Hepatocyte (in vitro differentiated cells): Measurements from ENCODE around the gene CNOT4. TPM values are rescaled to one million over a fixed set of nuclear protein-coding genes. Genes with fewer than 3 reads are reported as not detected.
"Not testable (repeated sequence)": the region's sequence is repeated elsewhere in the genome, so short reads cannot be mapped to it uniquely, and the experiment has no call there.

Experiments
- DNase-seq: peaks from one replicate; pipeline ENCODE4 v3.0.0-alpha.2; 2016; ENCODE audit warnings: low spot score
- H2AFZ ChIP-seq: fragments of 200-600 bp; sonication (generic); 2 replicates; pipeline ENCODE4 v1.6.0; 2016; ENCODE audit warnings: antibody characterized with exemption, mild to moderate bottlenecking
- H3K27ac ChIP-seq: fragments of 200-600 bp; sonication (generic); 2 replicates; pipeline ENCODE4 v1.5.1; 2016; ENCODE audit warnings: mild to moderate bottlenecking
- H3K27me3 ChIP-seq: fragments of 200-600 bp; sonication (generic); 2 replicates; pipeline ENCODE4 v1.6.1; 2016
- H3K36me3 ChIP-seq: fragments of 200-600 bp; sonication (generic); replicated peaks from 2 replicates; pipeline ENCODE4 v1.5.1; 2016; ENCODE audit warnings: low read depth; ENCODE audit not compliant: insufficient read depth
- H3K4me1 ChIP-seq: fragments of 200-600 bp; sonication (generic); 2 replicates; pipeline ENCODE4 v1.5.1; 2016; ENCODE audit warnings: mild to moderate bottlenecking, moderate library complexity; ENCODE audit not compliant: insufficient read depth
- H3K4me2 ChIP-seq: fragments of 200-600 bp; sonication (generic); 2 replicates; pipeline ENCODE4 v1.6.0; 2016
- H3K4me3 ChIP-seq: fragments of 200-600 bp; sonication (generic); 2 replicates; pipeline ENCODE4 v1.5.1; 2016; ENCODE audit warnings: mild to moderate bottlenecking
- H3K79me2 ChIP-seq: fragments of 200-600 bp; sonication (generic); 2 replicates; pipeline ENCODE4 v1.6.0; 2017; ENCODE audit warnings: mild to moderate bottlenecking
- H3K9me2 ChIP-seq: fragments of 200-600 bp; sonication (generic); replicated peaks from 2 replicates; pipeline ENCODE4 v1.6.0; 2017; ENCODE audit warnings: mild to moderate bottlenecking; ENCODE audit not compliant: insufficient read depth
- H3K9me3 ChIP-seq: fragments of 200-600 bp; sonication (generic); 2 replicates; pipeline ENCODE4 v1.5.1; 2016; ENCODE audit warnings: low read depth, mild to moderate bottlenecking
- H4K20me1 ChIP-seq: fragments of 200-600 bp; sonication (generic); 2 replicates; pipeline ENCODE4 v1.6.0; 2016; ENCODE audit warnings: mild to moderate bottlenecking; ENCODE audit not compliant: insufficient read depth, poor library complexity, severe bottlenecking
- EZH2 ChIP-seq: fragments of 200-600 bp; sonication (generic); IDR thresholded peaks from 2 replicates; pipeline ENCODE4 v1.6.1; 2016; ENCODE audit warnings: antibody characterized with exemption, mild to moderate bottlenecking, borderline replicate concordance
- EZH2phosphoT487 ChIP-seq: fragments of 200-600 bp; sonication (generic); IDR thresholded peaks from one replicate; pipeline ENCODE4 v1.6.1; 2018; ENCODE audit warnings: antibody characterized with exemption, mild to moderate bottlenecking, low read depth, moderate library complexity; ENCODE audit not compliant: unreplicated experiment, severe bottlenecking
- WGBS: methylation state at CpG from one replicate; pipeline ENCODE4 v1.1.6; 2016; ENCODE audit warnings: low lambda C conversion rate; ENCODE audit errors: missing lambda C conversion rate; 5-methylcytosine and 5-hydroxymethylcytosine counted together
- polyA plus RNA-seq: library from polyadenylated mRNA; unstranded; fragments of >200 nt; fragmentation: Nextera tagmentation; extraction: Ambion mirVana; gene quantifications from 2 replicates; pipeline ENCODE4 v1.2.1, GENCODE V29; 2016
- total RNA-seq: library from RNA; depleted of rRNA; stranded (reverse); fragments of >200 nt; gene quantifications from 2 replicates; pipeline ENCODE4 v1.2.3, GENCODE V29; 2014
- TF ChIP-seq, protein P1 (sequence below): fragments of 200-600 bp; sonication (generic); IDR thresholded peaks from 2 replicates; pipeline ENCODE4 v1.5.1; 2016; ENCODE audit warnings: antibody characterized with exemption, mild to moderate bottlenecking; ENCODE audit not compliant: poor library complexity

The CNOT4 gene
- total and polyA plus RNA-seq, 2 experiments from 2014 or later, result 11.8 to 12.9 TPM

DNA sequence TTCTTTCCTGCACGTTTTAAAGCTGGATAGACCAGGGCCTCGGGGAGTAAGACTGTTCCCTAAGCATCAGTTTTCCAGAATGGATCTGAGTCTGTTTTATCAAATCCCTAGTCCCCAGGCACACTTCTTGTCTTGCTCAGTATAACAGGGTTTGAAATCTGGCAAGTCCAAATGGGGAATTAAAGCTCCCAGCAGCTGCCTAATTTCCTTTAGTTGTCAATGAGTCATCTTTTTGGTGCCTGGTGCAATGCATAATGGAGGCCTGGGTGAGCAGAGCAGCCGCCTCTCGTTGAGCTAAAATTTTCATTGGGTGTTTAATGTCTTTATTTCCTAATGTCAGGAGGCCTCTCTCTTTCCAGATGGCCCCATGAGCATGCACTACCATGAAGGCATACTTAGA lies 188.3 kb downstream of the CNOT4 start:
- no peak for TF ChIP-seq EZH2
- no peak for TF ChIP-seq EZH2phosphoT487
- Histone ChIP-seq H4K20me1 (no peaks in the 10 kb centered on the region), H3K9me2 (no peaks in the 10 kb centered on the region), H3K79me2 (no peaks in the 10 kb centered on the region), H3K4me2 (no peak overlapping the region), H3K27ac (no peak overlapping the region), H3K36me3 (no peaks in the 10 kb centered on the region), H3K9me3 (no peaks in the 10 kb centered on the region), H3K4me1 (no peaks in the 10 kb centered on the region), H3K4me3 (no peak overlapping the region), H3K27me3 (no peaks in the 10 kb centered on the region), H2AFZ (no peak overlapping the region)
- DNase-seq, result no peak
- WGBS, result 63% methylated on average over 4 of the region's 4 CpGs

DNA sequence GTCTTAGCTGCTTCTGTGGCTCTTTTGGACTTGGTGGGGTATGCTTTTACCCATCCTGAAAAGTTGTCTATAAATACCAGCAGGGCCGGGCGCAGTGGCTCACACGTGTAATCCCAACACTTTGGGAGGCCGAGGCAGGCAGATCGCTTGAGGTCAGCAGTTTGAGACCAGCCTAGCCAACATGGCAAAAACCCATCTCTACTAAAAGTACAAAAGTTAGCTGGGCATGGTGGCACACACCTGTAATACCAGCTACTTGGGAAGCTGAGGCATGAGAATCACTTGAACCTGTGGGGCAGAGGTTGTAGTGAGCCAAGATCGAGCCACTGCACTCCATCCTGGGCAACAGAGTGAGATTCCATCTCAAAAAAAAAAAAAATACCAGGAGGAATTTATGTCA lies 188.9 kb downstream of the CNOT4 start:
- not testable (repeated sequence) for H3K27me3 ChIP-seq, H3K4me2 ChIP-seq, H3K9me3 ChIP-seq, H4K20me1 ChIP-seq, H3K4me3 ChIP-seq, H2AFZ ChIP-seq, H3K79me2 ChIP-seq, H3K4me1 ChIP-seq, DNase-seq, H3K36me3 ChIP-seq, H3K27ac ChIP-seq, H3K9me2 ChIP-seq
- WGBS, result 96% methylated on average over 6 of the region's 6 CpGs

DNA sequence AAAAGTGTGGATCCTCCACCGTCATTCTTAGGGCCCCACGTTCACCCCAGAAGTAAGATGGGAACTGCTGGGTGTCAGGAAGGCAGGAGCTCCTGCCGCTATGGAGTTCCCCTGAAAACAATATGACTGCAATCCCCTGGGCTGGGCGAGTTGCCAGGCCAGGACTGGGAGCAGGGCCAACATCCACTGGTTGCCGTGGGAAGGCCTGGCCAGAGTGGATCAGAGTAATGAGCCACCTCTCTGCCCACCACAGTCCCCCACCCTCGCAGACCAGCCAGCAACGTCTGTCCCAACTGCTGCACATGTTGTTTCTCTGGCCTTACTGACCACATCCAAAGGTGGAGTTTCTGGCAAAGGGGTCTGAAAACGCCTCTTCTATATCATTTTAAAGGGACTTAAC lies 189.6 kb downstream of the CNOT4 start:
- H3K9me3 ChIP-seq, result no peaks in the 10 kb centered on the region
- DNase-seq, result peak; percentile 59
- no peaks in the 10 kb centered on the region for H4K20me1 ChIP-seq
- no peaks in the 10 kb centered on the region for H3K27me3 ChIP-seq
- no peak overlapping the region for H2AFZ ChIP-seq
- no peaks in the 10 kb centered on the region for H3K4me1 ChIP-seq
- TF ChIP-seq EZH2phosphoT487 (no peak), EZH2 (no peak)
- TF ChIP-seq, protein P1, sequence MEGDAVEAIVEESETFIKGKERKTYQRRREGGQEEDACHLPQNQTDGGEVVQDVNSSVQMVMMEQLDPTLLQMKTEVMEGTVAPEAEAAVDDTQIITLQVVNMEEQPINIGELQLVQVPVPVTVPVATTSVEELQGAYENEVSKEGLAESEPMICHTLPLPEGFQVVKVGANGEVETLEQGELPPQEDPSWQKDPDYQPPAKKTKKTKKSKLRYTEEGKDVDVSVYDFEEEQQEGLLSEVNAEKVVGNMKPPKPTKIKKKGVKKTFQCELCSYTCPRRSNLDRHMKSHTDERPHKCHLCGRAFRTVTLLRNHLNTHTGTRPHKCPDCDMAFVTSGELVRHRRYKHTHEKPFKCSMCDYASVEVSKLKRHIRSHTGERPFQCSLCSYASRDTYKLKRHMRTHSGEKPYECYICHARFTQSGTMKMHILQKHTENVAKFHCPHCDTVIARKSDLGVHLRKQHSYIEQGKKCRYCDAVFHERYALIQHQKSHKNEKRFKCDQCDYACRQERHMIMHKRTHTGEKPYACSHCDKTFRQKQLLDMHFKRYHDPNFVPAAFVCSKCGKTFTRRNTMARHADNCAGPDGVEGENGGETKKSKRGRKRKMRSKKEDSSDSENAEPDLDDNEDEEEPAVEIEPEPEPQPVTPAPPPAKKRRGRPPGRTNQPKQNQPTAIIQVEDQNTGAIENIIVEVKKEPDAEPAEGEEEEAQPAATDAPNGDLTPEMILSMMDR, result no peak
- no peak overlapping the region for H3K4me2 ChIP-seq
- WGBS, result 66% methylated on average over 8 of the region's 8 CpGs
- no peaks in the 10 kb centered on the region for H3K9me2 ChIP-seq
- H3K27ac ChIP-seq, result no peak overlapping the region
- no peaks in the 10 kb centered on the region for H3K36me3 ChIP-seq
- no peaks in the 10 kb centered on the region for H3K79me2 ChIP-seq
- H3K4me3 ChIP-seq, result no peak overlapping the region

DNA sequence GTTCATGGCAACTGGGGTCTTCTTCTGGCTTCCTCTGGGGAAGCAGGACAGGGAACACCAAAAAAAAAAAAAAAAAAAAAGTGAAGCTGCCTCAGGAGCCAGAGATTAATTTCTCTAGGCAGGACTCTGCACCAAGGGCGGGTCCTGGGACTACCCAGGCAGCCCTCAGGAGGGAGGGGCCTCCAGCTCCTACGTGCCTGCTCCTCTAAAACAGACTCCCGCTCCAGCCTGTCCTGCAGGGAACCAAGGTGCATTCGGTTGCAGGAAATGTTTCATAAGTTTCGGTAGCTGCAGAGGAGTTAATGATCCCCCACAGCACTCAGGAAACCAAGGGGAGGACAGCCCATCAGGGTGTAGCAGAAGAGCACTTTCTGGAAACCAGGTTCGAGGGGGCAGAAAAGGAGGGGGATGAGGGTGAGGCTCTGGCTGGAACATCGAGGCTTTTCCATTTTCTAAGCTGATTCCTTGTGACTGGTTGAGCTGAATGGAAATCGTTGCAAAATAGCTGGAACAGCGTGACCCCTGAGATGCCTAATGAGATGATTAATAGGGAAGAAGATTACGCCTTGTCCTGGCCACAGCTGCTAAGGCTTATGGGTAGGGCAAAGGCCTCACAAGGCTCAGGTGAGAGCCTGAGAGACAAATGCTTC lies 192.1 kb downstream of the CNOT4 start:
- H3K4me2 ChIP-seq, result no peak overlapping the region
- H3K36me3 ChIP-seq, result no peaks in the 10 kb centered on the region
- WGBS, result 69% methylated on average over 10 of the region's 10 CpGs
- no peaks in the 10 kb centered on the region for H4K20me1 ChIP-seq
- H3K27ac ChIP-seq, result no peak overlapping the region
- H3K9me2 ChIP-seq, result no peaks in the 10 kb centered on the region
- TF ChIP-seq, protein P1, result no peak
- no peak for TF ChIP-seq EZH2
- TF ChIP-seq EZH2phosphoT487, result no peak
- H3K9me3 ChIP-seq, result no peaks in the 10 kb centered on the region
- no peaks in the 10 kb centered on the region for H3K79me2 ChIP-seq
- peak; percentile 37 for DNase-seq
- no peak overlapping the region for H2AFZ ChIP-seq
- no peak overlapping the region for H3K4me3 ChIP-seq
- H3K27me3 ChIP-seq, result no peaks in the 10 kb centered on the region
- no peaks in the 10 kb centered on the region for H3K4me1 ChIP-seq
